GM19438 (cell line): ENCODE results near the gene GGTA1.
"Not testable (repeated sequence)": the region's sequence is repeated elsewhere in the genome, so short reads cannot be mapped to it uniquely, and the experiment has no call there.

Experiments used
- ATAC-seq: cut with Tn5 transposase; IDR thresholded peaks from one replicate; pipeline ENCODE4 v1.9.1; 2021; ENCODE audit warnings: low read depth; ENCODE audit not compliant: unreplicated experiment

The GGTA1 gene

DNA sequence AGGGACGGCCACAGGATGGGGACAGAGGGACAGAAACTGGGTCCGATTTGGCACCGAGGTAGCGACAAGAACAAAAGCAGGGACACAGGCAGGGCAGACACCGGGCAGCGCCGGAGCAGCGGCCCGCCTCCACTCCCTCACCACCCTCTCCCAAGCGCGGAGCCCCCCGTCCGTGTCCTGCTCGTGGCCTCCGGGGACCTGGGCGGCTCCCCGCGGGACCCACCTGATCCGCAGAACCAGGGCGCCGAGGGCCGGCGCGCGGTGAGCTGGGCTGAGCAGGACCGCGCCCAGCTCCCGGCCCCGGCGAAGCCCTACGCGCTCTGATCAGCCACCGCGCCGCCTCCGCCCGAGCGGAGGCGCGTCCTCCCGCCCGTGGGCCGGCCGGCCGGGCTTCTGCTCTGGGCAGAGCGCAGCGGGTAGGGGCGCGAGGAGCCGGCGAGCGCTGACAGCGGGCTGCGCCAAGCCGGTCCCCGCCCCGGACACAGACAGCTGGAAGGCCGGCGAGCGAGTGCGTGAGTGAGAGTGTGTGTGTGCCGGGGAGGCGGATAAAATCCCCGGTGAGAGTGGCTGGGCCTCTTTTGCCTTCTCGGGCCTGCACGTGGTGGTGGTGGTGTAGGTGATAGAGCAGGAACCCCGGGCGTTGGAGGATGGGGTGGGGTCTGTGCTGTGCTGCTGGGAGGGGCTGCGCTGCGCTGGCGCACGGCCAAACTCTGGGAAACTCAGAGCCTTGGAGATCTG lies at the start of gene GGTA1:
Gene GGTA1, minus strand, starts transcription at position 418 of the 738 bp plus-strand sequence. CDS start 31,922 bp downstream, outside the sequence.
- ATAC-seq, result no peak

GRCh38 chr9:121548666-121549065 lies 49.0 kb upstream of the GGTA1 start:
- ATAC-seq, result no peak

DNA sequence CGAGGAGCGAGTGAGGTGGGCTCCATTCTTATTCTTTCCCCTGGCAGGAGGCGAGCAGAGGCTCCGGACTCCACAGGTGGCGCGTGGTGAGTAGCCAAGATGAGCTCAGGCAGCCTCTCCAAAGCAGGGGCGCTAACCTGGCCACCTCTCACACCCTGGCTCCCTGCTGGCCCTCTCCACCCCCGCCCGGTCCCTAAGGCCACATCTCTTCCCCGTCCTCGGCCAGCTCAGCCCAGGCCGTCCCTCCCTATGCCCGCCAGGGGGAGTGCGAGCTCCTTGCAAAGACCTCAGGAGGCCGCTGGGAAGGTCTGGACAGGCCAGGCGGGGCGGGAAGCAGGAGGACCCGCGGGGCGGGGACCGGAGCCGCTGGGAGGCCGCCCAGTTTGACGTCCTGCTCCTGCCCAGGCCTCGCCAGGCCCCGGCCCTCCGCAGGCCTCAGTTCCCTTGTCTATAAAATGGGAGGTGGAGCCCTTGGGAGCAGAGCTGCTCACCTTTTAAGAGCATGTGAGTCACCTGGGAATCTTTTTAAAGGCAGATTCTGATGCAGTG lies 46.3 kb upstream of the GGTA1 start:
- peak; percentile 79 for ATAC-seq

GRCh38 chr9:121545150-121545874 lies 45.7 kb upstream of the GGTA1 start:
- ATAC-seq, result no peak

- no peak for ATAC-seq
These were observed 42.4 kb upstream of the GGTA1 start for GRCh38 chr9:121542025-121542424.

DNA sequence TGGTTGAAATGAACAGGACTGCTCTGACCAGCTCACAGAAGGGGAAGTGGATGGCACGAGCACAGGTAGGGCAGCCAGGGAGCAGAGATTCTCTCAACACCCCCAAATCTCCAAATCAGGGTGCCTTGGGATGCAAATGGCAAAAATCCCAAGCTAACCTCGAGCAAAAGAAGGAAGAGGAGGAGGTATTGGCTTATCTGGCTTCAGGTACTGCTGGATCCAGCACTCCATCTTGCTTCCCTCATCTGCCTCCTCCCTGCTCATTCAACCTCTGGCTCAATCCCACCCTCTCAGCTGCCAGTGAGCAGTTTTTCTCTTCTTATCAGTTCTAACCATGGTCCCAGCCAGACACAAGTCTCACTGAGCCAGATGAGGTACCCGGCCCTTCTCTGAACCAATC lies 41.6 kb upstream of the GGTA1 start:
- no peak for ATAC-seq

- ATAC-seq, result no peak
These were observed 38.6 kb upstream of the GGTA1 start for GRCh38 chr9:121538221-121538620.

GRCh38 chr9:121537283-121537682 lies 37.6 kb upstream of the GGTA1 start:
- ATAC-seq, result no peak

DNA sequence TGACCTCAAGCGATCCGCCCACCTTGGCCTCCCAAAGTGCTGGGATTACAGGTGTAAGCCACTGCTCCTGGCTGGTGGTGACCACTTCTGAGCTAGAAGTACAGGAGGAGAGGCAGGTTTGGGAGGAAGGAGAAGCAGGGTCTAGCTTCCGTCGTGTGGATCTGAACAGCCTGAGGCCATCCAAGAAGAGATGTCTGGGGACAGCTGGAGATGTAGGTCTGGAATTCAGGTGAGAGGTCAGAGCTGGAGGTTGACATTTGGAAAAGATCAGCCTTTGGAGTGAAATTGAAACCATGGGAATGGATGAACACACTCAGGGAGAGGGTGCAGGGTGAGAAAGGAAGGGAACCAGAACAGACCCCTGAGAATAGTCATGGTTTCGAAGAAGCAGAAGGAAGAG lies 33.2 kb upstream of the GGTA1 start:
- no peak for ATAC-seq

GRCh38 chr9:121529237-121529987 lies 29.8 kb upstream of the GGTA1 start:
- ATAC-seq, result no peak

DNA sequence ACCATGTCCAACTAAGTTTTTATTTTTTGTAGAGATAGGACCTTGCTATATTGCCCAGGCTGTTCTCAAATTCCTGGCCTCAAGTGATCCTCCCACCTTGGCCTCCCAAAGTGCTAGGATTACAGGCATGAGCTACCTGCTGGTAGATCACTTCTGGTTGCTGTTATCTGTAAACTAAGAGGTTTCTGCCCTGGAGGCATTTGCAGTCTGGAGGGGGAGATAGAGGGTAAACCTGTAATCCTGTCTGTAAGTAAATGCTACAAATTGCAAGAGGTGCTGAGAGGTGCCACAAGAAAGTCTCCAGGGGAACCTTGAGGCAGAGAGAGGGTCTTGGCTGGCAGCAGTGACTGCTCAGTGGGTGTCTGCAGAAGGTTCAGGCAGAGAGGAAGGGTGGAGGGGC lies 29.0 kb upstream of the GGTA1 start:
- ATAC-seq, result no peak

GRCh38 chr9:121527371-121527770 lies 27.7 kb upstream of the GGTA1 start:
- ATAC-seq, result no peak

- not testable (repeated sequence) for ATAC-seq
These were observed 20.0 kb upstream of the GGTA1 start for GRCh38 chr9:121519688-121520087.

DNA sequence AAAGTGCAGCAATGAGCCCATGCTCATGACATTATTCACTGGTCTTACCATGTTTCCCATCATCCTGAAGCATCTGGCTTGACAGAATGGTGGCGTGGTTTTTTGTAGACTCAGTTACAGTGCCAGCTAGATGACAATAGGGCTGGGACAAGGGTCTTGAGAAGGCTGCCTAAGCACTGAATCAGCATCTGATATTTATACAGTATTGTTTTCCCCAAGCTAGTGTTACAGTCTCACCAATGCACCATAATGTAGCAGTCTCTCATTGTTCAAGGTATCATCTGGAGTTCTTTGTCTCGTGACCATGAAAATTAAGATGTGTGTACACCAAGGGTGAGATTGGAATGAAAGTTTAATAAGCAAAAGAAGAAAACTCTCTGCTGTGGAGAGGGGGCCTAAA lies 19.0 kb upstream of the GGTA1 start:
- ATAC-seq, result no peak

GRCh38 chr9:121513166-121513565 lies 13.5 kb upstream of the GGTA1 start:
- ATAC-seq, result not testable (repeated sequence)

DNA sequence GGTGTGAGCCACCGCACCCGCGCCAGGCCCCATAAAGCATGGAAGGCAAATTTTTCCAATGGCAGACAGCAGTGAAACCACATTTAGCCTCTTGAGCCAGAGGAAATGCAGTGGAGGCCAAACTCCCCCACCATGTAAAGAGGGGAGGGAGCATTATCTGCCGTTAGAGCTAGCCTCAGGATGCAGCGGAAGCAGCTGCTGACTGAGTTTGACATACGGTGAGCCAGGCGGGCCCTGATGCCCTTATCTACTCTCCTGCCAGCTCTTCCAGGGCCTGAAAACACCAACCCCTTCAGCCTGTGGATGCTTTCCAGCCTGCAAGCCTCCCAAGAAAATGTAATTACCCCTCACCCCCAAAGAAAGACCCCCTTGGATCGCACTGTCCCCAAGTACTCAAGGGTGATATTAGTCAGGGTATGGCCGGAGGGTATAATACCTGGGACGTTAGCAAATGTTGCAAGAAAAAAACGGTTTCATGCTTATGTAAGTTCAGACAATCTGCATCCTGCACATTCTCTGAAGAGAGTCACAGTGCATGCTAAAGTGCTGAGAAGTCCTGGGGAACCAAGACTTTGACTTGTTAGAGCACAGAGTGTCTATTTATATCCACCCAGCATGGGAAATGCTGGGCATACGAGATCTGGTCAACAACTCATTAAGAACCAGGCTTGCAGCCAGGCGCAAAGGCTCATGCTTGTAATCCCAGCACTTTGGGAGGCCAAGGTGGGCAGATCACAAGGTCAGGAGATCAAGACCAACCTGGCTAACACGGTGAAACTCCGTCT lies 11.3 kb upstream of the GGTA1 start:
- no peak for ATAC-seq

GRCh38 chr9:121509180-121509579 lies 9.5 kb upstream of the GGTA1 start:
- no peak for ATAC-seq

- ATAC-seq, result no peak
These were observed 8.8 kb upstream of the GGTA1 start for GRCh38 chr9:121508415-121508814.

DNA sequence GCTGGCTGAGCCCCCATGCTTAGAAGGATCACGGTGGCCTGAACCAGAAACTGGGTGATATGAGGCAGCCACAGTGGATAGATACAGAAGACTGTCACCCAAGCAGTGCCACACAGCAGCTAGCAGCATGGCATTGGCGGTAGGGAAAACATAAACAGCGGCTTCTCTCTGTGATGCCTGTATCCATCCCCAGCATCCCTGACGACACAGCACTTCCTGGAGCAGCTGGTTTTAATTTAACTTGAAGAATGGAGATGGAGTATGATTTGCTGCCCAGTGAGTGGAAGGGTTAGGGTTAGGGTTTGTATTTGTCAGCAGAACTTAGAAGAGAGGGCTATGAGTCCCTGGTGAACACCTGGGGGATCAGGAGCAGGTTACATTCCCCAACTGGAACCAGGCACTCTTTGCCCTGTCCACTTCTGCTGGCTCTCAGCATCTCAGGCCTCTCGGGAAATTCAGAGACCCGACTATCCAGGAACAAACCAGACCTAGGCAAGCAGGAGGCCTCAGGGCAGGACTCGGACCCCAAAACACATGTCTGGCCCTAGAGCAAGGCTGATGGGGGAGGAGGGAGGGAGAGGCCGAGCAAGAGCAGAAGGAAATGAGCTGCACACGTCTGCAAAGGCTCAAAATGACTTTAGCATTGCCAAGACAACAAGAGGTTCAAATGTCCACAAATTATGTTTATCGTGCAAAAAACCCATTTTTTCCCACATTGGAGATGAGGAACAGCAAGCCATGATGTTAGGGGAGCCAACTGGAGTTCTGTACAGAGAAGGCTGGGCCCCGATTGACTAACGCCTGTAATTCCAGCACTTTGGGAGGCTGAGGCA lies 6.5 kb upstream of the GGTA1 start:
- ATAC-seq, result no peak
